DOHH2 (cell line): ENCODE data around the gene CCDC88B.

Source experiments
- EZH2phosphoT487 ChIP-seq: fragments of 200-600 bp; sonication (generic); IDR thresholded peaks from 2 replicates; pipeline ENCODE4 v1.6.1; 2017; ENCODE audit warnings: borderline replicate concordance, mild to moderate bottlenecking, antibody characterized with exemption, low read length, moderate library complexity, mixed read lengths
- TF ChIP-seq, protein P1 (sequence below): fragments of 200-600 bp; sonication (generic); IDR thresholded peaks from one replicate; pipeline ENCODE4 v1.5.1; 2014; ENCODE audit warnings: antibody characterized with exemption, mild to moderate bottlenecking, low read depth, low read length; ENCODE audit not compliant: poor library complexity, severe bottlenecking

DNA sequence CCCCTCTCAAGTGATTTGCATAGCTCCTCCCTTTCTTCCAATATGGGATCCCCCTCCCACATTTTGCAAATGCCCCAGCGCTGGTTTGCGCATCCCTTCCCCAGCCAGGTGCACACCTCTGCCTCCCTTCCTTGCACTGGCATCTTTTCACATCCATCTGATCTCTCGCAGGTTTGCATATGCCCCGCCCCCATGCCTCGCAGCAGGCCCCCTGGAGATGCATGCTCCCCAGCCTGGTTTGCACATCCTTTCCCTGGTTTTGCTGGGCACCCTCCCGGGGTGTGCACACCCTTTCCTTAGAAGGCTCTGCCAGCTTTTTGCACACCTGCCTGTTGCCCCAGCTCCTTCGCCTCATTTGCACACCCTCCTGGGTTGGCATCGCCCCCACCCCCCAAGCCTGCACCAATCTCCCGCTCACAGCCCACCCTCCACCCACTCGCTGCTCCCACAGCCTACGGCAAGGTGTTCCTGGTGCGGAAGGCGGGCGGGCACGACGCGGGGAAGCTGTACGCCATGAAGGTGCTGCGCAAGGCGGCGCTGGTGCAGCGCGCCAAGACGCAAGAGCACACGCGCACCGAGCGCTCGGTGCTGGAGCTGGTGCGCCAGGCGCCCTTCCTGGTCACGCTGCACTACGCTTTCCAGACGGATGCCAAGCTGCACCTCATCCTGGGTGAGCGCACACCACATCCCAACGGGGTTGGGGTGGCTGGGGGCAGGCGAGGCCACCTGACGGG, 19.9 kb downstream of the CCDC88B start:
- TF ChIP-seq, protein P1, sequence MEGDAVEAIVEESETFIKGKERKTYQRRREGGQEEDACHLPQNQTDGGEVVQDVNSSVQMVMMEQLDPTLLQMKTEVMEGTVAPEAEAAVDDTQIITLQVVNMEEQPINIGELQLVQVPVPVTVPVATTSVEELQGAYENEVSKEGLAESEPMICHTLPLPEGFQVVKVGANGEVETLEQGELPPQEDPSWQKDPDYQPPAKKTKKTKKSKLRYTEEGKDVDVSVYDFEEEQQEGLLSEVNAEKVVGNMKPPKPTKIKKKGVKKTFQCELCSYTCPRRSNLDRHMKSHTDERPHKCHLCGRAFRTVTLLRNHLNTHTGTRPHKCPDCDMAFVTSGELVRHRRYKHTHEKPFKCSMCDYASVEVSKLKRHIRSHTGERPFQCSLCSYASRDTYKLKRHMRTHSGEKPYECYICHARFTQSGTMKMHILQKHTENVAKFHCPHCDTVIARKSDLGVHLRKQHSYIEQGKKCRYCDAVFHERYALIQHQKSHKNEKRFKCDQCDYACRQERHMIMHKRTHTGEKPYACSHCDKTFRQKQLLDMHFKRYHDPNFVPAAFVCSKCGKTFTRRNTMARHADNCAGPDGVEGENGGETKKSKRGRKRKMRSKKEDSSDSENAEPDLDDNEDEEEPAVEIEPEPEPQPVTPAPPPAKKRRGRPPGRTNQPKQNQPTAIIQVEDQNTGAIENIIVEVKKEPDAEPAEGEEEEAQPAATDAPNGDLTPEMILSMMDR, result peak; percentile 26
- no peak for TF ChIP-seq EZH2phosphoT487
